Central memory CD8-positive, alpha-beta T cell (primary cell): ENCODE measurements around the gene SLC12A6.

ENCODE experiments used
- ATAC-seq: fragments of 150-1000 bp; cut with Tn5 transposase; replicated peaks from 2 replicates; pipeline ENCODE4 v1.10.0; 2022; ENCODE audit warnings: mild to moderate bottlenecking, moderate FRiP score, moderate number of reproducible peaks; ENCODE audit not compliant: poor library complexity, severe bottlenecking; ENCODE audit errors: extremely low read depth
- DNase-seq, 2 donors: peaks; one replicate each; pipeline ENCODE4 v3.0.0; 2021; ENCODE audit warnings: low spot score in 2 of 2
- H3K27ac Mint-ChIP-seq: one replicate; pipeline ENCODE4 v1.8.0; 2022; ENCODE audit warnings: low read depth, mild to moderate bottlenecking, moderate library complexity, mixed read lengths
- H3K27me3 Mint-ChIP-seq: one replicate; pipeline ENCODE4 v1.8.0; 2022; ENCODE audit warnings: mixed read lengths
- H3K36me3 Mint-ChIP-seq: one replicate; pipeline ENCODE4 v1.8.0; 2022; ENCODE audit warnings: mild to moderate bottlenecking, moderate library complexity, mixed read lengths; ENCODE audit not compliant: insufficient read depth
- H3K4me1 Mint-ChIP-seq: one replicate; pipeline ENCODE4 v1.8.0; 2022; ENCODE audit warnings: mixed read lengths
- H3K4me3 Mint-ChIP-seq: one replicate; pipeline ENCODE4 v1.8.0; 2022; ENCODE audit warnings: mild to moderate bottlenecking, moderate library complexity, mixed read lengths
- H3K9me3 Mint-ChIP-seq: one replicate; pipeline ENCODE4 v1.8.0; 2022; ENCODE audit warnings: mixed read lengths

Gene SLC12A6

GRCh38 chr15:34311563-34311962 lies 26.0 kb downstream of the SLC12A6 start:
- H3K4me1 Mint-ChIP-seq: peaks cover 4% of the 10 kb centered on the region
- ATAC-seq (no peak), DNase-seq (no peak)
- no peaks in the 10 kb centered on the region for H3K27me3 Mint-ChIP-seq
- H3K9me3 Mint-ChIP-seq: no peaks in the 10 kb centered on the region
- H3K27ac Mint-ChIP-seq: no peak overlapping the region
- no peak overlapping the region for H3K4me3 Mint-ChIP-seq
- peaks cover 8% of the 10 kb centered on the region for H3K36me3 Mint-ChIP-seq

GRCh38 chr15:34304613-34305012 lies 33.0 kb downstream of the SLC12A6 start:
- Mint-ChIP-seq H3K4me3 (no peak overlapping the region), H3K9me3 (no peaks in the 10 kb centered on the region), H3K27me3 (no peaks in the 10 kb centered on the region), H3K36me3 (peaks cover 5% of the 10 kb centered on the region), H3K27ac (no peak overlapping the region), H3K4me1 (peaks cover 4% of the 10 kb centered on the region)
- ATAC-seq (no peak), DNase-seq (no peak)

- H3K27ac Mint-ChIP-seq: no peak overlapping the region
- H3K36me3 Mint-ChIP-seq: peaks cover 5% of the 10 kb centered on the region
- ATAC-seq (no peak), DNase-seq (no peak)
- no peaks in the 10 kb centered on the region for H3K9me3 Mint-ChIP-seq
- no peaks in the 10 kb centered on the region for H3K27me3 Mint-ChIP-seq
- H3K4me1 Mint-ChIP-seq: peaks cover 16% of the 10 kb centered on the region
- H3K4me3 Mint-ChIP-seq: no peak overlapping the region
Measured at GRCh38 chr15:34301058-34301457, 36.5 kb downstream of the SLC12A6 start.

GRCh38 chr15:34297059-34297458 lies 40.5 kb downstream of the SLC12A6 start:
- no peaks in the 10 kb centered on the region for H3K27me3 Mint-ChIP-seq
- DNase-seq: no peak
- H3K4me1 Mint-ChIP-seq: peaks cover 18% of the 10 kb centered on the region
- H3K27ac Mint-ChIP-seq: no peak overlapping the region
- H3K36me3 Mint-ChIP-seq: peaks cover 5% of the 10 kb centered on the region
- no peaks in the 10 kb centered on the region for H3K9me3 Mint-ChIP-seq
- ATAC-seq: no peak
- no peak overlapping the region for H3K4me3 Mint-ChIP-seq

GRCh38 chr15:34292621-34293020 lies 45.0 kb downstream of the SLC12A6 start:
- H3K27me3 Mint-ChIP-seq: no peaks in the 10 kb centered on the region
- H3K27ac Mint-ChIP-seq: no peak overlapping the region
- no peak for ATAC-seq
- H3K9me3 Mint-ChIP-seq: peaks cover 5% of the 10 kb centered on the region
- no peak for DNase-seq
- peaks cover 8% of the 10 kb centered on the region for H3K36me3 Mint-ChIP-seq
- peaks cover 9% of the 10 kb centered on the region for H3K4me1 Mint-ChIP-seq
- no peak overlapping the region for H3K4me3 Mint-ChIP-seq

GRCh38 chr15:34284937-34285336 lies 52.6 kb downstream of the SLC12A6 start:
- ATAC-seq (no peak), DNase-seq (no peak)
- no peaks in the 10 kb centered on the region for H3K27me3 Mint-ChIP-seq
- H3K9me3 Mint-ChIP-seq: peaks cover 5% of the 10 kb centered on the region
- H3K4me3 Mint-ChIP-seq: no peak overlapping the region
- peak overlapping the region; percentile 0 for H3K27ac Mint-ChIP-seq
- peaks cover 6% of the 10 kb centered on the region for H3K36me3 Mint-ChIP-seq
- H3K4me1 Mint-ChIP-seq: peaks cover 9% of the 10 kb centered on the region

- peaks cover 9% of the 10 kb centered on the region for H3K4me1 Mint-ChIP-seq
- H3K27ac Mint-ChIP-seq: no peak overlapping the region
- peaks cover 3% of the 10 kb centered on the region for H3K36me3 Mint-ChIP-seq
- no peaks in the 10 kb centered on the region for H3K9me3 Mint-ChIP-seq
- DNase-seq (no peak), ATAC-seq (no peak)
- no peak overlapping the region for H3K4me3 Mint-ChIP-seq
- no peaks in the 10 kb centered on the region for H3K27me3 Mint-ChIP-seq
Measured at GRCh38 chr15:34282384-34282783, 55.2 kb downstream of the SLC12A6 start.

- DNase-seq (no peak), ATAC-seq (no peak)
- peaks cover 3% of the 10 kb centered on the region for H3K36me3 Mint-ChIP-seq
- H3K4me1 Mint-ChIP-seq: peaks cover 12% of the 10 kb centered on the region
- H3K4me3 Mint-ChIP-seq: no peak overlapping the region
- H3K9me3 Mint-ChIP-seq: no peaks in the 10 kb centered on the region
- no peak overlapping the region for H3K27ac Mint-ChIP-seq
- H3K27me3 Mint-ChIP-seq: no peaks in the 10 kb centered on the region
Measured at GRCh38 chr15:34280193-34280592, 57.4 kb downstream of the SLC12A6 start.

- ATAC-seq: no peak
- H3K4me1 Mint-ChIP-seq: peaks cover 4% of the 10 kb centered on the region
Measured at GRCh38 chr15:34279368-34279767, 58.2 kb downstream of the SLC12A6 start.

GRCh38 chr15:34275721-34276120 lies 61.9 kb downstream of the SLC12A6 start:
- DNase-seq: no peak
- Mint-ChIP-seq H3K27me3 (no peaks in the 10 kb centered on the region), H3K4me1 (peaks cover 4% of the 10 kb centered on the region), H3K9me3 (no peaks in the 10 kb centered on the region), H3K36me3 (peaks cover 3% of the 10 kb centered on the region), H3K27ac (no peak overlapping the region), H3K4me3 (no peak overlapping the region)
- ATAC-seq: no peak

More at GRCh38 chr15:34279368-34279767, 58.2 kb downstream of the SLC12A6 start:
- Mint-ChIP-seq H3K36me3 (no peaks in the 10 kb centered on the region), H3K4me3 (no peak overlapping the region), H3K27me3 (no peaks in the 10 kb centered on the region), H3K9me3 (no peaks in the 10 kb centered on the region), H3K27ac (no peak overlapping the region)
- DNase-seq: no peak

GRCh38 chr15:34275154-34275553 lies 62.4 kb downstream of the SLC12A6 start:
- no peak for ATAC-seq
- peaks cover 4% of the 10 kb centered on the region for H3K4me1 Mint-ChIP-seq
- no peak overlapping the region for H3K4me3 Mint-ChIP-seq
- no peaks in the 10 kb centered on the region for H3K27me3 Mint-ChIP-seq
- no peaks in the 10 kb centered on the region for H3K9me3 Mint-ChIP-seq
- DNase-seq: no peak
- H3K36me3 Mint-ChIP-seq: peaks cover 3% of the 10 kb centered on the region
- no peak overlapping the region for H3K27ac Mint-ChIP-seq

GRCh38 chr15:34271493-34271892 lies 66.1 kb downstream of the SLC12A6 start:
- H3K27ac Mint-ChIP-seq: no peak overlapping the region
- no peaks in the 10 kb centered on the region for H3K9me3 Mint-ChIP-seq

GRCh38 chr15:34266751-34267150 lies 70.8 kb downstream of the SLC12A6 start:
- no peak for DNase-seq
- Mint-ChIP-seq H3K27ac (peak overlapping the region; percentile 13), H3K36me3 (peaks cover 8% of the 10 kb centered on the region), H3K9me3 (no peaks in the 10 kb centered on the region), H3K4me3 (no peak overlapping the region), H3K27me3 (no peaks in the 10 kb centered on the region), H3K4me1 (no peaks in the 10 kb centered on the region)
- no peak for ATAC-seq

More at GRCh38 chr15:34271493-34271892, 66.1 kb downstream of the SLC12A6 start:
- Mint-ChIP-seq H3K4me3 (no peak overlapping the region), H3K36me3 (peaks cover 7% of the 10 kb centered on the region), H3K27me3 (no peaks in the 10 kb centered on the region), H3K4me1 (no peaks in the 10 kb centered on the region)
- ATAC-seq: no peak
- no peak for DNase-seq

GRCh38 chr15:34264076-34264475 lies 73.5 kb downstream of the SLC12A6 start:
- Mint-ChIP-seq H3K27me3 (no peaks in the 10 kb centered on the region), H3K36me3 (peaks cover 6% of the 10 kb centered on the region), H3K9me3 (no peaks in the 10 kb centered on the region), H3K4me1 (no peaks in the 10 kb centered on the region), H3K27ac (no peak overlapping the region), H3K4me3 (no peak overlapping the region)
- ATAC-seq: no peak
- no peak for DNase-seq
